ENCODE results near the gene SNX21.

DNA sequence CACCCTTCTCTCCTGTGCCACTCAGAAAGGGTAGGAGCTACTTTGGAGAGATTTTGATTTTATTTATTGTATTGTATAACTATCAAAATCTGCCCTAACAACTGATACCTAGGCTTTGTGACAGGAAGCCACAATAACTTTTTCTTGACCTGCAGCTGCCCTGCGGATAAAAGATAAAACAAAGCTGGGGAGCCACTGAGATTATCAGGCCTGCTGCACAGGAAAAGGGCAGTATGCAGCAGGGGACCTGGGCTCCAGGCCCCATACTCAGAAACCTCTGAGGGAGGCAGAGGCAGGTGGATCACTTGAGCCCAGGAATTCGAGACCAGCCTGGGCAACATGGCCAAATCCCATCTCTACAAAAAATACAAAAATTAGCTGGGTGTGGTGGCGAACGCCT lies 980 bp upstream of the SNX21 start:
- TF ChIP-seq, protein P1, sequence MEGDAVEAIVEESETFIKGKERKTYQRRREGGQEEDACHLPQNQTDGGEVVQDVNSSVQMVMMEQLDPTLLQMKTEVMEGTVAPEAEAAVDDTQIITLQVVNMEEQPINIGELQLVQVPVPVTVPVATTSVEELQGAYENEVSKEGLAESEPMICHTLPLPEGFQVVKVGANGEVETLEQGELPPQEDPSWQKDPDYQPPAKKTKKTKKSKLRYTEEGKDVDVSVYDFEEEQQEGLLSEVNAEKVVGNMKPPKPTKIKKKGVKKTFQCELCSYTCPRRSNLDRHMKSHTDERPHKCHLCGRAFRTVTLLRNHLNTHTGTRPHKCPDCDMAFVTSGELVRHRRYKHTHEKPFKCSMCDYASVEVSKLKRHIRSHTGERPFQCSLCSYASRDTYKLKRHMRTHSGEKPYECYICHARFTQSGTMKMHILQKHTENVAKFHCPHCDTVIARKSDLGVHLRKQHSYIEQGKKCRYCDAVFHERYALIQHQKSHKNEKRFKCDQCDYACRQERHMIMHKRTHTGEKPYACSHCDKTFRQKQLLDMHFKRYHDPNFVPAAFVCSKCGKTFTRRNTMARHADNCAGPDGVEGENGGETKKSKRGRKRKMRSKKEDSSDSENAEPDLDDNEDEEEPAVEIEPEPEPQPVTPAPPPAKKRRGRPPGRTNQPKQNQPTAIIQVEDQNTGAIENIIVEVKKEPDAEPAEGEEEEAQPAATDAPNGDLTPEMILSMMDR (conservative IDR thresholded peaks at IDR 0.05; ENCODE audit: low read length), result no peak
- TF ChIP-seq EZH2phosphoT487 (IDR thresholded peaks at IDR 0.05; ENCODE audit: borderline replicate concordance, low read depth, low read length), result no peak

Data from OCI-LY7 (cell line).